HCT116 (cell line): ENCODE data around the gene KRT24. TPM values are rescaled to one million over a fixed set of nuclear protein-coding genes. Genes with fewer than 3 reads are reported as not detected.

Experiments
- ATAC-seq: fragments of 200-7000 bp; cut with Tn5 transposase; 2 replicates; pipeline ENCODE4 v1.9.1; 2020; ENCODE audit warnings: mild to moderate bottlenecking, moderate library complexity
- BruUV-seq: library from RNA; stranded (reverse); fragments of 400-500 nt; replicated peaks from 2 replicates; lab custom pipeline; 2021; lab: Mats Ljungman, UMichigan
- CTCF ChIA-PET: fragments of 300-600 bp; sonication (Branson Sonifier 250); formaldehyde crosslinking; loops from one replicate; lab custom pipeline; 2021; ENCODE audit warnings: antibody characterized with exemption; lab: Charles Lee
- POLR2A ChIA-PET: fragments of 300-600, 350-600 bp; sonication (Branson Sonifier 250); formaldehyde crosslinking; loops from one replicate; lab custom pipeline; 2021; ENCODE audit warnings: antibody characterized with exemption; lab: Charles Lee
- RAD21 ChIA-PET, 2 experiments: fragments of 300-600 bp; sonication (Branson Sonifier 250); formaldehyde crosslinking; loops; one replicate each; lab custom pipeline; 2023; ENCODE audit warnings: low total read pairs in 2 of 2; ENCODE audit not compliant: uncharacterized antibody in 2 of 2, unreplicated experiment in 2 of 2, low non-redundant PET in 1 of 2; lab: Charles Lee
- DNase-seq: peaks from one replicate; pipeline ENCODE4 v3.0.0-alpha.2; 2010; ENCODE audit warnings: low read depth, low spot score
- H2AFZ ChIP-seq: fragments of 200-600 bp; shearing (Covaris generic), sonication (generic); 2 replicates; pipeline ENCODE4 v1.6.1; 2017; ENCODE audit warnings: low read depth, mixed run types, mixed read lengths, antibody characterized with exemption, low read length; ENCODE audit not compliant: poor library complexity, severe bottlenecking
- H3K27ac ChIP-seq: 2 replicates; pipeline ENCODE4 v1.5.1; 2012; ENCODE audit warnings: low read depth, low read length
- H3K27me3 ChIP-seq: fragments of 200-600 bp; sonication (generic); 2 replicates; pipeline ENCODE4 v1.6.1; 2016; ENCODE audit warnings: mixed run types, low read length, mixed read lengths; ENCODE audit not compliant: insufficient read depth
- H3K36me3 ChIP-seq, 2 experiments: fragments of 200-500 bp in 1 of 2; fragments of 200-600 bp in 1 of 2; sonication (Bioruptor generic) in 1 of 2; sonication (generic) in 1 of 2; 2 replicates each; pipeline versions ENCODE4 v1.5.1 to v1.6.1; 2014 to 2016; ENCODE audit warnings: low read length in 2 of 2, inconsistent platforms in 1 of 2, mixed read lengths in 1 of 2, mixed run types in 1 of 2; ENCODE audit not compliant: insufficient read depth in 2 of 2, control insufficient read depth in 1 of 2
- H3K4me1 ChIP-seq, 2 experiments: fragments of 200-600 bp in 1 of 2; sonication (generic) in 1 of 2; 2 replicates each; pipeline versions ENCODE4 v1.5.1 to v1.6.1; 2012 to 2017; ENCODE audit warnings: low read length in 2 of 2, inconsistent platforms in 1 of 2, mild to moderate bottlenecking in 1 of 2, mixed read lengths in 1 of 2, mixed run types in 1 of 2, moderate library complexity in 1 of 2; ENCODE audit not compliant: insufficient read depth in 2 of 2, control insufficient read depth in 1 of 2
- H3K4me2 ChIP-seq: fragments of 200-600 bp; sonication (generic); 2 replicates; pipeline ENCODE4 v1.6.1; 2017; ENCODE audit warnings: mixed run types, low read length, mixed read lengths
- H3K4me3 ChIP-seq, 2 experiments: fragments of 200-600 bp in 1 of 2; sonication (generic) in 1 of 2; replicated peaks in 1 of 2; 2 replicates each; pipeline ENCODE4 v1.5.1; 2011 to 2016; ENCODE audit warnings: low read length in 2 of 2, control low read depth in 1 of 2, low read depth in 1 of 2, mild to moderate bottlenecking in 1 of 2, mixed read lengths in 1 of 2, mixed run types in 1 of 2
- H3K79me2 ChIP-seq: fragments of 200-600 bp; sonication (generic); 2 replicates; pipeline ENCODE4 v1.6.1; 2017; ENCODE audit warnings: mild to moderate bottlenecking, mixed run types, low read length, moderate library complexity, mixed read lengths; ENCODE audit not compliant: insufficient read depth
- H3K9ac ChIP-seq: fragments of 200-600 bp; sonication (generic); 2 replicates; pipeline ENCODE4 v1.6.1; 2016; ENCODE audit warnings: low read length, mixed read lengths
- H3K9me2 ChIP-seq: fragments of 200-600 bp; sonication (generic), shearing (Covaris generic); 2 replicates; pipeline ENCODE4 v1.6.1; 2017; ENCODE audit warnings: mixed run types, mild to moderate bottlenecking, moderate library complexity; ENCODE audit not compliant: insufficient read depth
- H3K9me3 ChIP-seq, 2 experiments: fragments of 200-500 bp in 1 of 2; fragments of 200-600 bp in 1 of 2; sonication (Bioruptor generic) in 1 of 2; sonication (generic) in 1 of 2; 2 replicates each; pipeline ENCODE4 v1.6.1; 2014 to 2017; ENCODE audit warnings: low read length in 2 of 2, mixed read lengths in 2 of 2, inconsistent platforms in 1 of 2, low read depth in 1 of 2, mild to moderate bottlenecking in 1 of 2, mixed run types in 1 of 2, moderate library complexity in 1 of 2; ENCODE audit not compliant: control insufficient read depth in 1 of 2, insufficient read depth in 1 of 2
- H4K20me1 ChIP-seq: fragments of 200-600 bp; sonication (generic), shearing (Covaris generic); 2 replicates; pipeline ENCODE4 v1.6.1; 2017; ENCODE audit warnings: mixed run types, mild to moderate bottlenecking, moderate library complexity; ENCODE audit not compliant: insufficient read depth
- CEBPB ChIP-seq: IDR thresholded peaks from 2 replicates; pipeline ENCODE4 v1.6.1; 2012; ENCODE audit warnings: low read depth
- ELF1 ChIP-seq: IDR thresholded peaks from 2 replicates; pipeline ENCODE4 v1.6.1; 2012; ENCODE audit warnings: low read depth, borderline replicate concordance
- EZH2 ChIP-seq: fragments of 200-600 bp; sonication (generic); IDR thresholded peaks from 2 replicates; pipeline ENCODE4 v1.6.1; 2017; ENCODE audit warnings: antibody characterized with exemption, mixed run types
- EZH2phosphoT487 ChIP-seq: fragments of 200-600 bp; IDR thresholded peaks from 2 replicates; pipeline ENCODE4 v1.6.1; 2018; ENCODE audit warnings: antibody characterized with exemption, borderline replicate concordance
- FOSL1 ChIP-seq: IDR thresholded peaks from 2 replicates; pipeline ENCODE4 v1.6.1; 2012; ENCODE audit warnings: low read depth
- POLR2A ChIP-seq: IDR thresholded peaks from 2 replicates; pipeline ENCODE4 v1.7.0; 2011; ENCODE audit warnings: borderline replicate concordance; ENCODE audit not compliant: insufficient read depth, insufficient read length; ENCODE audit errors: extremely low read depth
- POLR2AphosphoS5 ChIP-seq: IDR thresholded peaks from 2 replicates; pipeline ENCODE4 v1.6.1; 2011; ENCODE audit warnings: mild to moderate bottlenecking, low read depth, low read length, moderate library complexity
- RAD21 ChIP-seq: IDR thresholded peaks from 2 replicates; pipeline ENCODE4 v1.6.1; 2012; ENCODE audit warnings: low read depth, mild to moderate bottlenecking
- SIN3A ChIP-seq: IDR thresholded peaks from 2 replicates; pipeline ENCODE4 v1.6.1; 2012; ENCODE audit warnings: low read depth
- SP1 ChIP-seq: IDR thresholded peaks from 2 replicates; pipeline ENCODE4 v1.6.1; 2012; ENCODE audit warnings: low read depth
- TCF7L2 ChIP-seq: IDR thresholded peaks from 2 replicates; pipeline ENCODE4 v1.7.0; 2011; ENCODE audit warnings: borderline replicate concordance, inconsistent platforms; ENCODE audit not compliant: insufficient read depth, insufficient read length; ENCODE audit errors: extremely low read depth
- YY1 ChIP-seq: IDR thresholded peaks from 2 replicates; pipeline ENCODE4 v1.6.1; 2011; ENCODE audit warnings: low read length, low read depth, moderate library complexity, mild to moderate bottlenecking; ENCODE audit not compliant: insufficient replicate concordance; ENCODE audit errors: extremely low read depth
- intact Hi-C: fragments of 100-400 bp; cut with micrococcal nuclease; formaldehyde crosslinking; loops from 2 replicates; pipeline ENCODE4 v1.10.0; 2022
- total RNA-seq: library from RNA; stranded (reverse); gene quantifications from one replicate; pipeline ENCODE4 v1.2.1, GENCODE V29; 2021; ENCODE audit not compliant: unreplicated experiment
- TF ChIP-seq, protein P1 (sequence below): IDR thresholded peaks from 2 replicates; pipeline ENCODE4 v1.6.1; 2012
- TF ChIP-seq, protein P2 (sequence below), 3 experiments: fragments of 200-600 bp in 1 of 3; sonication (generic) in 1 of 3; IDR thresholded peaks in 2 of 3; conservative IDR thresholded peaks in 1 of 3; 2 replicates each; pipeline ENCODE4 v1.5.1; 2012 to 2017; ENCODE audit warnings: low read depth in 2 of 3, low read length in 2 of 3, antibody characterized with exemption in 1 of 3, borderline replicate concordance in 1 of 3, control low read depth in 1 of 3, mild to moderate bottlenecking in 1 of 3, mixed read lengths in 1 of 3, mixed run types in 1 of 3, moderate library complexity in 1 of 3; ENCODE audit not compliant: insufficient read depth in 1 of 3

KRT24 gene
- total RNA-seq, 1 experiment from 2014 or later, result not detected

- no peaks in the 10 kb centered on the region for H4K20me1 ChIP-seq
- H3K79me2 ChIP-seq, result no peaks in the 10 kb centered on the region
- RAD21 ChIA-PET, result no interaction called here
- ATAC-seq (peak; percentile 93), DNase-seq (peak; percentile 1)
- CTCF ChIA-PET, result interaction anchor here (1.0 kb wide), 1 partner anchor 45 kb away, joined by 3 read pairs; no protein-coding TSS in a partner anchor
- peak within 1 kb of the TSS; percentile 90 for H2AFZ ChIP-seq
- POLR2A ChIA-PET, result interaction anchor here (0.6 to 1.4 kb wide), 2 partner anchors 25 to 926 kb away, joined by 3 to 4 read pairs; no protein-coding TSS in a partner anchor
- no peaks in the 10 kb centered on the region for H3K9me2 ChIP-seq
- H3K36me3 ChIP-seq, result no peaks in the 10 kb centered on the region
- TSS peak; percentile 88 for BruUV-seq
- H3K4me1 ChIP-seq, result peaks cover 0 to 5% of the 10 kb centered on the region in 2 experiments; a peak in 1 of 4 replicates
- TF ChIP-seq SIN3A, result no peak
- no peak for TF ChIP-seq ELF1
- TF ChIP-seq EZH2, result no peak
- TF ChIP-seq POLR2AphosphoS5, result peak; percentile 59
- TF ChIP-seq POLR2A, result peak; percentile 27
- TF ChIP-seq, protein P1, sequence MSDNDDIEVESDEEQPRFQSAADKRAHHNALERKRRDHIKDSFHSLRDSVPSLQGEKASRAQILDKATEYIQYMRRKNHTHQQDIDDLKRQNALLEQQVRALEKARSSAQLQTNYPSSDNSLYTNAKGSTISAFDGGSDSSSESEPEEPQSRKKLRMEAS, result no peak
- 0 out of 2 replicates have a peak, but pooled peaks have one; percentile 13 for TF ChIP-seq CEBPB
- intact Hi-C loops, result no loop called here
- H3K4me3 ChIP-seq, result peak within 1 kb of the TSS; percentile 61 to 68
- no peak within 1 kb of the TSS for H3K27ac ChIP-seq
- no peaks in the 10 kb centered on the region for H3K9me3 ChIP-seq
- peak within 1 kb of the TSS; percentile 87 for H3K4me2 ChIP-seq
- H3K27me3 ChIP-seq, result no peaks in the 10 kb centered on the region
- H3K9ac ChIP-seq, result peak within 1 kb of the TSS; percentile 55
Measured at GRCh38 chr17:40664582-40665333, 38.8 kb downstream of the KRT24 start, which contains the start of gene KRT222. KRT222 (minus strand) TSS chr17:40665177; CDS start chr17:40665099, 78 bp downstream.

DNA sequence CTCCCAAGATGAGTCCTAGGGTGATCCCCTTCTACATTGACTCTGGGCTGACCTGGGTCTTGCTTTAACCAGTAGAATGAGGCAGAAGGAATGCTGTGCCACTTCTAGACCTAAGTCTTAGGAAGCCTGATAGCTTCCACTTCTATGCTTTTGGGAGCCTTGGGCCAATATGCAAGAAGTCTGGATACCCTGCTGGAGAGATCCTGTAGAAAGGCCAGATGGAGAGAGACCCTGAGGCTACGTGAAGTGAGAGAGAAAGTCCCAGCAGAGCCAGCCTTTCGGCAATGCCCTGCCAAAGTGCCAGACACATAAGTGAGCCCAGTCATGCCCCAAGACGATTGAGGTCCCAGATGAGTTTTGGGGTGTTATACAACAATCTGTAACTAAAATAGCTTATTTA, 40.3 kb downstream of the KRT24 start:
- H3K9me2 ChIP-seq, result no peaks in the 10 kb centered on the region
- H3K36me3 ChIP-seq, result no peaks in the 10 kb centered on the region
- no peaks in the 10 kb centered on the region for H3K79me2 ChIP-seq
- no TSS peak for BruUV-seq
- no peak overlapping the region for H3K4me3 ChIP-seq
- intact Hi-C loops, result no loop called here
- no peak overlapping the region for H2AFZ ChIP-seq
- ATAC-seq (no peak), DNase-seq (no peak)
- ChIA-PET RAD21 (no interaction called here), CTCF (no interaction called here), POLR2A (no interaction called here)
- no peak overlapping the region for H3K4me2 ChIP-seq
- no peak overlapping the region for H3K9ac ChIP-seq
- no peak overlapping the region for H3K27ac ChIP-seq
- H3K4me1 ChIP-seq, result peaks cover 0 to 5% of the 10 kb centered on the region in 2 experiments; a peak in 1 of 4 replicates
- H3K27me3 ChIP-seq, result no peaks in the 10 kb centered on the region
- no peaks in the 10 kb centered on the region for H3K9me3 ChIP-seq
- no peaks in the 10 kb centered on the region for H4K20me1 ChIP-seq
- TF ChIP-seq RAD21 (no peak), ELF1 (no peak), FOSL1 (no peak), SP1 (no peak), POLR2AphosphoS5 (no peak), EZH2phosphoT487 (no peak), TCF7L2 (no peak), YY1 (no peak)
- TF ChIP-seq, protein P2, sequence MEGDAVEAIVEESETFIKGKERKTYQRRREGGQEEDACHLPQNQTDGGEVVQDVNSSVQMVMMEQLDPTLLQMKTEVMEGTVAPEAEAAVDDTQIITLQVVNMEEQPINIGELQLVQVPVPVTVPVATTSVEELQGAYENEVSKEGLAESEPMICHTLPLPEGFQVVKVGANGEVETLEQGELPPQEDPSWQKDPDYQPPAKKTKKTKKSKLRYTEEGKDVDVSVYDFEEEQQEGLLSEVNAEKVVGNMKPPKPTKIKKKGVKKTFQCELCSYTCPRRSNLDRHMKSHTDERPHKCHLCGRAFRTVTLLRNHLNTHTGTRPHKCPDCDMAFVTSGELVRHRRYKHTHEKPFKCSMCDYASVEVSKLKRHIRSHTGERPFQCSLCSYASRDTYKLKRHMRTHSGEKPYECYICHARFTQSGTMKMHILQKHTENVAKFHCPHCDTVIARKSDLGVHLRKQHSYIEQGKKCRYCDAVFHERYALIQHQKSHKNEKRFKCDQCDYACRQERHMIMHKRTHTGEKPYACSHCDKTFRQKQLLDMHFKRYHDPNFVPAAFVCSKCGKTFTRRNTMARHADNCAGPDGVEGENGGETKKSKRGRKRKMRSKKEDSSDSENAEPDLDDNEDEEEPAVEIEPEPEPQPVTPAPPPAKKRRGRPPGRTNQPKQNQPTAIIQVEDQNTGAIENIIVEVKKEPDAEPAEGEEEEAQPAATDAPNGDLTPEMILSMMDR (IDR thresholded peaks at IDR 0.05 in 2 of 3, conservative IDR thresholded peaks at IDR 0.05 in 1 of 3; ENCODE audit: borderline replicate concordance in 1 of 3, insufficient read depth in 1 of 3, low read depth in 2 of 3, low read length in 2 of 3), result no peak
